GM15510 (cell line): ENCODE measurements around the gene CDC42BPB.

Experiments used
- POLR2A ChIP-seq: IDR thresholded peaks from 3 replicates; pipeline ENCODE4 v1.6.1; 2011; ENCODE audit warnings: borderline replicate concordance; ENCODE audit not compliant: insufficient read length; ENCODE audit errors: extremely low read depth

Gene CDC42BPB

DNA sequence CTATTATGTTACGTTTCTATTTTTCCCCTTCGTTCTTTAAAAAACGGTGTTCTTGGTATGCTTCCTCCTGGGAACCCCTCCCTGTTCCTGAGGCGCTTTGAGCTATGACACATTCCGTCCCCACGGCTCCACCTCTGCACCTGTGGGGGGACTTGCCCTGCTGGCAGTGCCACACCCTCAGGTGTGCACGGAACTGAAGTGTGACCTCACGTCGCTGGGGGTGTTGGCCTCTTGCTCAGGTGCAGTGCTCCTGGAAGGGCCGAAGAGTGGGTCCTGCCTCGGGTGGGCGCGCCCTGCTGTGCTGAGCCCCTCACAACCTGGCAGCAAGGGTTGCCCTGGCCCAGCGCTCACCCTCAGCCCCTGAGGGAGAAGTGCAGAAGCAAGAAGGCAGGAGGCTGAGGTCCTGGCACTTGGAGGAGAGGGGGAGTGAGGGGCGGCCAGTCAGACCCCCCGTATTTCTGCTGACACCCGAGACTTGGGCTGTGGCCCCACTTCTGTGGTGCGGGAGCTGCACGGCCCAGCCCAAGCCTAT lies 129.9 kb downstream of the CDC42BPB start:
- no peak for TF ChIP-seq POLR2A

DNA sequence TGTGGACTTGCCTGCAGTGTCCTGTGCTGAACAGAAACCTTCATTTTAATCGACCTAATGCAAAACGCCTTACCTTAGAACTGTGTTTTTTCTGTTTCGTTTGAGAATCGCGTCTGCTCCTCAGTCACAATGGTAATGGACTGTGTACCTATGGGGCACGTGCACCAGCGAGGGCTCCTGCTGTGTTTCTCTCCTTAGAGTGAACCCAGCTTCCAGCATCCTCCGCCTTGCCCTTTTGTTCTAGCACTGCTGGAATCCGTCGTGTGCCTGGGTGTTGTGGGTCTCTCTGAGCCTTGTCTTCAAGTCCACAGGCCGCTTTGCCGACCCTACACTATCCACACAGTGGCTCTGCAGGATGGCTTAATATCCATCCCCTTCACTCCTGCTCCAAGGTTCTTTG lies 131.2 kb downstream of the CDC42BPB start:
- no peak for TF ChIP-seq POLR2A

DNA sequence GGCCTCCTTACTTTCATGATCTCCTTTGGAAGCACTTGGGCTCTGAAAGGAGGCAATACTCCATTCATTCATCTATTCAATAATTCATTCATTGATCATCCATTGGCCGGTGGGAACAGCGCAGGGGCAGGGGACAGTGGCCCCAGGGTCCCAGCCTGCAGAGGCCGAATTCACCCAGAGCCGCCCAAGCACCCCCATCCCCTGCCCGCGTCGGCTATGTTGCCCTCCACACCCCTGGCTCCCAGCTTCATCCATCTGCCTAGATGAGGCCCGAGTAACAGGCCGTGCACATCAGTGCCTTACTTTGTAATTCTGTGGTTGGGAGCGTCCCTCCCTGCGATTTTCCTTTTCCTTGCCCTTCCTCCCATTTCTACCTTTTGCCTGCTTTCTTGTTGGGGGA lies 131.7 kb downstream of the CDC42BPB start:
- no peak for TF ChIP-seq POLR2A

DNA sequence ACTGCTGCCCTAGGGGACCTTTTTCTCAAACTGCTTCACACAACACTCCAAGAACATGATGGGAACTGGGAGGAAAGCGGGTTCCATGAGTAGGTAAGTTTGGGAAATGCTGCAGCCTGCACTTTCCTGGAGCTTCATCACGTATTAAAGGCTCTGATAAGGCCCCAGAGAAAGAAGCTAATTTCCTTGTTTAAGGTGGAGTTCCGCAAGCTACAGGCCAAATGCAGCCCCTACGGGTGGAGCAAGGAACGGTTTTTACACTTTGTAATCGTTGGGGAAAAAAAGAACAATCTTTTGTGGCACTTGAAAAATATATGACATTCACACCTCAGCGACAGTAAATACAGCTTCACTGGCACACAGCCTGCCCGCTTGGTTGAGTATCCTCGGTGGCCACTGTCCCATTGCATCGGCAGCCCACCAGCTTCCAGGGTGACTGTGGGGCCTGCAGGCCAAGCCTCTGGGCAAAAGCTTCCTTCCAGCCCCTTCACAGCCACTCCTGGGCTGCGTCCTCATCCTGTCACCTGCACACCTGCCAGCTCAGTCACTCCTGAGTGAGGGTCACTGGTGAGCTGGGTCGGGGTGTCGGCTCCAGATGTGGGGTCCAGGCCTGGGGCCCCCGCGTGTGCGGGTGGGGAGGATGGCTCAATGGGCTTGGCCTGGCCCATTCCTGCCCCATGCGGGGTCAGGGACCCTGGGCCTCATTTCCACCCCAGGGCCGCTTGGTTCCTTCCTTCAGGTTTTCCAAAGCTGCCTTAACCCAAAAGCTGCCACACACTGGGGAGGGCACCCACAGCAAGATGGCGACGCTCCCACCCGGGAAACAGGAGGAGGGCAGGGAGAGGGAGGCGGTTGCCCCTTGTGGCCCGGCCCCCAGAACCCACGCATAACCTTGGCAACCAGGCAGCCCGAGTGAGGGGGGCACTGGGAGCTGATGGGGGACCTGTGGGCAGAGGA lies 132.4 kb downstream of the CDC42BPB start:
- TF ChIP-seq POLR2A, result no peak

DNA sequence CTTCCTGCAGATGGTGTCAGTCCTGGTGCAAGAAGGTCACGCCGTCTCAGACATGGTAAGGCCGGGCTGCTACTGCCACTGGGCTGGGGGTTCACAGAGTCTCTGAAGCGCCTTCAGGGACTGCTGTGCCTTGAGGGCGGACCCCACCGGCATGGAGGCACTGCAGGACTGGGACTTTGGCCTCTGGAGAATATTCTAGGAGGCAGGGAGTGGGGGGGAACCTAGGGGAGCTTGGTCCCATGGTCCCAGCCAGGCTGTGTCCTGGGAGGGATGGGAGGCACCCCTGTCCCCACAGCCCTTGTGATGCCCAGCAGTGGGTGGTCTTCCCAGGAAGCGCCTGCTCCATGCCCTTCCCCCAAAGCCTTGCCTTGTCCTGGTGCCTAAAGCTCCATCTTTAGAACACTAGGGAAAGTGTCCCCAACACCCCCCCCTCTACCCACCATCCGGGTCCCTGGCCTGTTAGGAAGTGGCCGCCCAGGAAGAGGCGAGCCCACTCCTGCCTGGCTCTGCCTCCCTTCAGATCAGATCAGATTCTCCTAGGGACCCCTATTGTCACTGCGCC lies 133.3 kb downstream of the CDC42BPB start:
- TF ChIP-seq POLR2A, result no peak

DNA sequence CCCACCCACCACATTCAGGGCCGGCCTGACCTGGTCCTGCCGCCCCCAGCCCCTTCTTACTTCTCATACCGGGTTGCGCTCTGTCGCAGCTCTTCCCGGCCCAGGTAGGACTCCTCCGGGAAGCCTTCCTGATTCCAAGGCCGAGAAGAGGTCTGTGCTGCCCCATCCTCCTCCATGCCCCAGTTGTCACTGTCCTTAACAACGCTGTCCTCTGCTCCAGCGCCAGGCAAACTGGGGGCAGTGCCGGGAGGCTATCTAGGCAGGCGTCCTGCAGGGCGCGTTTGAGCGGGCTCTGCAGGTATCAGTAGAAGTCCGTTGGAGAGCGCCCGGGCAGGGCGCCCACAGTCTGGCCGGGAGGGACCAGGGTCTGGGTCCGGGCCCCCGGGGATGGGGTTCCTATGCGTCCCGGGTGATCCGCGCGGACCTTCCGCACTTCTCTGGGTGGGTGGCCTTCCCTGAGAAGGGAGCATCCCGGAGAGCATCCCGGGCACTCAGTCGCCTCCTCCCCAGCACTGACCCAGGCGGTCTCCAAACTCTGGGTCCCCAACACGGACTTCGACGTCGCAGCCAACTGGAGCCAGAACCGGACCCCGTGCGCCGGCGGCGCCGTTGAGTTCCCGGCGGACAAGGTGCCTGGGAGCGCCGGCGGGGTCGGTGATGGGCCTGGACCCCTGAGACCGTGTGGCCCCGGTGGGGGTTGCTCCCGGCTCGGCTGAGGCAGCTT lies 134.0 kb downstream of the CDC42BPB start:
- no peak for TF ChIP-seq POLR2A

DNA sequence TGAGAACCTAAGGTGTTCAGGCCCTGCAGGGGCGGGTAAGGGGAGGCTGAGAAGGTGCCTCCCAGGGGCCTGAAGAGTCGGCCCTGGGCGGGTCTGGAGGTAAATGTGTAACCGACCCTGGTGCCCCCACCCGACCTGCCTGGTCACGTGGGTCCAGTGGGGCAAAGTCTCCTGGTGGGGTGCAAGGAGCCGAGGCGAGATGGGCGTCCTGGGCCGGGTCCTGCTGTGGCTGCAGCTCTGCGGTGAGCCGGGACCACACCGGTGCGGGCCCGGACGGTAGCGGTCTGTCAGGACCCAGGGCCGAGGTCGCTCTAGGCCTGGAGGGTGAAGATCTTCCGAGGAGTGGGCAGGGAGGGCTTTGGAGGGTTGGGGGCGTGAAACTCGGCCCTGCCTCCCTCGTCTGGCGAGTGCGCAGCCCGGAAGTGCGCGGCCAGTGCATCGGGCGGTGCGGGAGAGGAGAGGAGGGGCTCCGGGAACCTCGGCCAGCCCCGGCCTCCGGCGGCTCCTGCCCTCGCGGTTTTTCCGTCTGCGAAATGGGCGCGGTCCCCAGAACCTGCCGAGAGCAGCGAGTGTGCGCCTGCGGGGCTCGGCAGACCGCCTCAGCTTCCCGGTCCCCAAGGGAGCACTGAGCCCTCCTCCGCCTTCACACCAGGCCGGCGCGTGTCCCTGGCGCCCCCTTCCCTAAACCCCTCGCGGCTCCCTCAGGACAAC lies 134.7 kb downstream of the CDC42BPB start, which contains the start of gene AMN:
AMN (plus strand) TSS at position 174 of the 711 bp plus-strand sequence; CDS start at position 200, 26 bp downstream.
- TF ChIP-seq POLR2A, result no peak

DNA sequence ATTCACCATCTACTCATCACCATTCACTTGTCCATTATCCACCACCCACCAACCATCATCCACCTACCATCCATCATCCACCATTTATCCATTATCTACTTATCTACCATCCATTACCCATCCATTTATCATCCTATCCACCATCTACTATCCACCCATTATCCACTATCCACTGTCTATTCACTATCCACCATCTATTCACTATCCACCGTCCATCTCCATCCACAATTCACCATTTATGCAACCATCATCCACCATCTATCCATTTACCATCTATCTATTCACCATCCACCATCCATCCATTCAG lies 136.4 kb downstream of the CDC42BPB start:
- no peak for TF ChIP-seq POLR2A

DNA sequence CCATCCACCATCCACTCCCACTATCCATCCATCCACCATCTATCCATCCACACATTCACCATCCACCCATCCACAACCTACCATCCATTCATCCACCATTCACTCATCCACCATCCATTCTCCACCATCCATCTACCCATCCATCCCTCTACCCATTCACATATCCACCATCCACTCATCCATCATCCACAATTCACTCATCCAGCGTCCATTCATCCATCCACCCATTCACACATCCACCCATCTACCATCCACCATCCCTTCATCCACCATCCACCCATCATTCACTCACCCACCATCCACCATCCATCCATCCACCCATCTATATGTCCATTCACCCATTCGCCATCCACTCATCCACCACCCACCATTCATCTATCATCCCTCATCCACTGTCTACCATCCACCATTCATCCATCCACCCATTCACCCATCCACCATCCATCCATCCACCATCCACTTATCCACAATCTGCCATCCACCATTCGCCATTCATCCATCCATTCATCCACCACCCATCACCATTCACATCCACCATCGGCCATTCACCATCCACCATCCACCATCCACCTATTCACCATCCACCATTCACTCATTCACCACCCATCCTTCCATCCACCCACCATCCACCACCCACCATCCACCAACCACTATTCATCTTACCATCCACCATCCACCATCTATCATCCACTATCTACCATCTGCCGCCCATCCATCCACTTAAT lies 136.9 kb downstream of the CDC42BPB start:
- TF ChIP-seq POLR2A, result no peak

DNA sequence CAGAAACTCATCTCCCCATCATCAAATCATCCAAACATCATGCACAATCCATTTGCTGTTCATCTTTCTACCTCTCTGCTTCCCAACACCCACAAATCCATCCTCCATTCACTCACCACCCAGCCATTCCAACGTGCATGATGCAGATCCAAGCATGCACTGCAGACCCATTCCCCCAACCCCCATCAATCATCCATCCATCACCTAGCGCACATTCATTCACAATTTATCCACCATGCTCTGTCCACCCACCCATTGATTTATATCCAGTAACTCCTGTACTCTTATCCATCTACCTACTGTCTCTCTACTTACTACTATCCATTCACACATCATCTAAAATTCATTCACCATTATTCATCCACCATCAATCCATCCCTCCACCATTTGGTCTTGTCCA lies 138.9 kb downstream of the CDC42BPB start:
- TF ChIP-seq POLR2A, result no peak

DNA sequence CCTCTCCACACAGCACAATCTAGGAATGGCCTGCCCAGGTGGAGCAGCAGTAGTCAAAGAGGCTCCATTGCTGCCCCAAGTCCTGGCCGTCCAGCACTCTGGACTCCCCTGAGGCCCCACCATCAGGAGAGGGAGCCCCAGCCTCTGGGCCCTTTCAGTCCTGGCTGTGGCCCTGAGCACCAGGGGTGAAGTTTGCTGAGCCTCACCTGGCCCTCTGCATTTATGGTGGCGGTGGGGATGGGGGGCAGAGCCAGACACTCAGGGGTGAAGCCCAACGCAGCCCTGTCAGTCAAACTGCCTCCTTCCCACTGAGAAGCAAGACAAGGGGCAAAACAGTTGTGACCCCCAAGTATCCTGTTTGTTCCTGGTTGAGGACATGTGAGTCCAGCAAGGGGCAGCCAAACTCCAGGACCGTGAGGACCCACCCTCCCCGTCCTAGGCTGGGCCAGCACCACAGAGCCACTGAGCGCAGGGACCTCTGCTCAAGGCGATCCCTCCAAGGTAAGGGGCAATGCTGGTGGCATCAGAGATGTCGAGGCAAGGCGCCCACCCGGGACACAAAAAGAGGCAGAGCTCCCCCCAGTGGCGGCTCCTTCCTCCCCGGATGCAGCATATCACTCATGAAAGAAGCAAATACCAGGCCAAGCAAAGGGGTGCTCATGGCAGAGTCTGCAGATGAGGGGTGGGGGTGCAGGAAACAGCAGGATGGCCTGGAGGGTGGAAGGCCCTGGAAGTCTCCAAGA lies 139.7 kb downstream of the CDC42BPB start:
- TF ChIP-seq POLR2A, result no peak

DNA sequence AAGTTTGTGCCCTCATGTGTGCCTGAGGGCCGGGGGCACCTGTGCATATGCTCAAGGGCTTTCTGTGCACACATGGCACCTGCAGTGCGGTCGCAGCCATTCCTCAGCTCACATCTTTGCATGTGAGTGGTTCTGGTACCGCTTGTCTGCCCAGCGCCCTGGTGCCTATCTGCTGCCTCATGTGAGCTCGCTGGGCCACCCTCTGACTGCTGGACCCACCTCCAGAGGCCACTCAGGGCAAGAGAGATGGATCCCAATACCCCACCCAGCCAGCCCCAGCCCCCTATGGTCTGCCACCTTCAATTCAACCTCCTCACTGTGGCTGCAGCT lies 140.3 kb downstream of the CDC42BPB start:
- TF ChIP-seq POLR2A, result no peak

DNA sequence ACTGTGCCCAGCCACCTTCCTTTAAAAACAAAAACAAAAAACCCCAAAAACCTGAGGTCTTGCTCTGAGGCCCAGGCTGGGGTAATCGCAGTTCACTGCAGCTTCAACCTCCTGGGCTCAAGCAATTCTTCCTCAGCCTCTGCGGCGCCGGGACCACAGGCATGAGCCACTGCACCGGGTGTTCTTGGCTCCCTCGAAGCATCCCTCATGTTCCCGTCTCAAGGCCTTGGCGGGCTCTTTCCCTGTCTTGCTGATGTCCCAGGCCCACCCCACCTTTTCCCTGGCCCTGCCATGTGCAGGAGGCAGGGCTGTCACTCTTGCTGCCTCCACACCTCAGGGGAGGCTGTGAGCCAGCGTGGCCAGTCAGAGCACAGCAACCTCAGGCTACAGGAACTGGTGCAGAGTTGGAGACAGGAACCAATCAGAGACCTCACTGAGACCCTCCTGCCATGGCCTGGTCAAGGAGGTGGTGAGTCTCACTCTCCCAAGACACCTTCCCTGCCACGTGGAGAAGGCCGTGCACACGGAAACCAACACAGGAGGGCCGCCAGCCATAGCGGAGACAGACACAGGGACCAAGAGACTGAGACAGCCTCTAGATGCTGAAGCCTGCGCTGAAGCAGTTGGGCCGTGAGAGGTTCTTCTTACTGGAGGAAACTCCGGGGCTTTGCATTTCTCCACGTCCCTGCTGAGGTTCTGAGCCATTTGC lies 140.8 kb downstream of the CDC42BPB start:
- no peak for TF ChIP-seq POLR2A
